Skeletal muscle satellite cell (primary cell): ENCODE measurements around the gene FYB1.

ENCODE experiments used
- H3K27me3 ChIP-seq: 2 replicates; pipeline ENCODE4 v1.7.0; 2013; ENCODE audit warnings: low read length; ENCODE audit not compliant: control insufficient read depth, insufficient read depth
- H3K36me3 ChIP-seq: 2 replicates; pipeline ENCODE4 v1.7.0; 2013; ENCODE audit warnings: mild to moderate bottlenecking, control low read depth, low read length; ENCODE audit not compliant: insufficient read depth
- H3K4me1 ChIP-seq: 2 replicates; pipeline ENCODE4 v1.7.0; 2013; ENCODE audit warnings: low read length; ENCODE audit not compliant: control insufficient read depth, insufficient read depth
- H3K4me2 ChIP-seq: 2 replicates; pipeline ENCODE4 v1.7.0; 2013; ENCODE audit warnings: mild to moderate bottlenecking, low read length
- H3K4me3 ChIP-seq: 2 replicates; pipeline ENCODE4 v1.7.0; 2013; ENCODE audit warnings: low read length
- H3K9ac ChIP-seq: 2 replicates; pipeline ENCODE4 v1.7.0; 2013; ENCODE audit warnings: mild to moderate bottlenecking, low read depth, low read length, moderate library complexity
- H3K9me3 ChIP-seq: replicated peaks from 2 replicates; pipeline ENCODE4 v1.7.0; 2013; ENCODE audit warnings: mild to moderate bottlenecking, control low read depth, low read length

Gene FYB1

GRCh38 chr5:39202597-39203274 is 16.6 kb downstream of the FYB1 start:
- Histone ChIP-seq H3K4me3 (no peak overlapping the region), H3K27me3 (no peaks in the 10 kb centered on the region), H3K9me3 (no peaks in the 10 kb centered on the region), H3K36me3 (no peaks in the 10 kb centered on the region), H3K4me1 (no peaks in the 10 kb centered on the region), H3K4me2 (no peak overlapping the region), H3K9ac (no peak overlapping the region)

DNA sequence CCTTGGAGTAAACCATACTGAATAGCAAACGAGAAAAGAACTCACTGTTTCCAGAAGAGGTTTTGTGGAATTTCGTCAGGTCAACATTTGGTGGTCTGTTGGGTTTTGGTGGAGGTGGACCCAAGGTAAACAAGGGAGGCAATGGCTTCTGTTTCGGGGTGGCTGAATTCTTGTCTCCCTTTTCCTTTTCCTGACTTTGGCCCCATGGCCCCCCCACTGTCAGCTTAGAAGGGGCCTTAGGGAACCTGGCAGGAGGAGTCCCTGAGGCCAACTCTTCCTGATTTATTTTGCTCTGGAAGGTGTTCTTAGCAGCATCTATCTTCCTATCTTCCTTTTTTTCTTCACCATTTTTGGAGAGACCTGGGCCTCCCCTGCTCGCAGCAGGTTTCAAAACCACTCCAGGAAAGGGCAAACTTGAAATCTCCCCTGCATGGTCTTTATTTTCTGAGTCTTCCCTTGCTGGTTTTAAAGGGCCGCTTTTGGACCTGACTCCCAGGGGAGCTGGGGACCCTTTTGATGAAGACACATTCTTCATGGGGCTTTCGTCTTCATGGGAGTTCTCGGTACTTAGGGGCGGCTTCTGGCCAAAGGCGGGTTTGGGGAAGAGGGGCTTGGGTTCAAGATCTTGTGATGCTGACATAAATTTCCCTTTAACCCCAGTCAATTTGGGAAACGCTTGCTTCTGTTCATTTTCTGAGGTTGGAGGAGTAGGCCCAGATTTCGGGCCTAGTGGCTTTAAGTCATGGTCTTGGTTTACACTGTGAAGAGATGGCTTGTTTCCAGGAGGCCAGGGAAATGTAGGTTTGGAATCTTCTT is 17.4 kb downstream of the FYB1 start:
- Histone ChIP-seq H3K4me1 (no peaks in the 10 kb centered on the region), H3K4me3 (no peak overlapping the region), H3K36me3 (no peaks in the 10 kb centered on the region)

GRCh38 chr5:39201160-39201780 is 18.1 kb downstream of the FYB1 start:
- no peaks in the 10 kb centered on the region for H3K36me3 ChIP-seq
- H3K4me1 ChIP-seq: no peaks in the 10 kb centered on the region
- H3K4me3 ChIP-seq: no peak overlapping the region
- H3K9me3 ChIP-seq: no peaks in the 10 kb centered on the region
- no peak overlapping the region for H3K4me2 ChIP-seq
- H3K9ac ChIP-seq: no peak overlapping the region
- H3K27me3 ChIP-seq: no peaks in the 10 kb centered on the region

More for the DNA sequence above, 17.4 kb downstream of the FYB1 start:
- Histone ChIP-seq H3K27me3 (no peaks in the 10 kb centered on the region), H3K9me3 (no peaks in the 10 kb centered on the region), H3K9ac (no peak overlapping the region), H3K4me2 (no peak overlapping the region)

DNA sequence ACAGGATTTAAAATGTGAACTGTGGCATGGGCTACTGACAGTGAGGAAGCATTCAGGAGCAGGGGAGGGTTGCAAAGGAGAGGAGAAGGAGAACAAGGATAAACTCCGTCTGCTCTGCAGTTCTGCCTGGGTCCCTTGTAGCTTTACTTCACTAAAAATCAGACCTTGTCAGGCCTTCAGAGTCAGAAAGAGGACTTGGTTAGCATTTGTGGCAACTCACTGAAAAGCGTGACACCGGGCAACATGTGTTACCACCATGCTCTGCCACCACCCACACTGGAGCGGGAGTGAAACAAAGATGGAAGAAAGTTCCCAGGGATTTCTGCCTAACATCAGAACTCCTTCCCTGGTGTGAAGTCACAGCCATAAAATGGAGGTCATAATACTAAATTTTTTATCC is 19.3 kb downstream of the FYB1 start:
- Histone ChIP-seq H3K4me1 (peaks cover 3% of the 10 kb centered on the region), H3K9ac (no peak overlapping the region), H3K36me3 (no peaks in the 10 kb centered on the region), H3K4me3 (no peak overlapping the region), H3K4me2 (no peak overlapping the region), H3K9me3 (no peaks in the 10 kb centered on the region), H3K27me3 (no peaks in the 10 kb centered on the region)

DNA sequence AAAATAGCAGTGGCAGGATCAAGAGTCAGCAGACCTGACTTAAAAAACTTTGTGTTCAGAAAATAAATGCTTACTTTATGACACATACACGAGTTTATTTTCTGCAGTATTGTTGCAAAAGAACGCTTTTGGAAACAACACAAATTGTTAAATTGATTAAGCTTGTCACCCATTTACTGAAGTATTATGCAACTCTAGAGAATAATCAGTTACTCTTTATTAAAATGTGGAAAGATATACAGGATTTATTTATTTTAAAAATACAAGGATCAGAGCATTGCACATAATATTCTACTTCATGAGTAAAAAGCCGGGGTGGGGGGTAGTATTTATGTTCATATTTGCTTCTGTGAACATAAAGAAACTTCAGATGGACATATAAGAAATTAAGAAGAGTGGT is 20.0 kb downstream of the FYB1 start:
- no peaks in the 10 kb centered on the region for H3K36me3 ChIP-seq
- peaks cover 8% of the 10 kb centered on the region for H3K4me1 ChIP-seq
- no peak overlapping the region for H3K4me2 ChIP-seq
- H3K9me3 ChIP-seq: no peaks in the 10 kb centered on the region
- no peak overlapping the region for H3K9ac ChIP-seq
- no peaks in the 10 kb centered on the region for H3K27me3 ChIP-seq
- H3K4me3 ChIP-seq: no peak overlapping the region

GRCh38 chr5:39198127-39198526 is 21.2 kb downstream of the FYB1 start:
- no peak overlapping the region for H3K9ac ChIP-seq
- peaks cover 4% of the 10 kb centered on the region for H3K27me3 ChIP-seq
- no peak overlapping the region for H3K4me2 ChIP-seq
- H3K36me3 ChIP-seq: no peaks in the 10 kb centered on the region
- no peaks in the 10 kb centered on the region for H3K9me3 ChIP-seq
- H3K4me1 ChIP-seq: peaks cover 8% of the 10 kb centered on the region
- no peak overlapping the region for H3K4me3 ChIP-seq

GRCh38 chr5:39197556-39197955 is 21.8 kb downstream of the FYB1 start:
- no peaks in the 10 kb centered on the region for H3K36me3 ChIP-seq
- peaks cover 7% of the 10 kb centered on the region for H3K27me3 ChIP-seq
- H3K4me2 ChIP-seq: no peak overlapping the region
- no peak overlapping the region for H3K9ac ChIP-seq
- H3K9me3 ChIP-seq: no peaks in the 10 kb centered on the region
- H3K4me3 ChIP-seq: no peak overlapping the region
- H3K4me1 ChIP-seq: peaks cover 8% of the 10 kb centered on the region

DNA sequence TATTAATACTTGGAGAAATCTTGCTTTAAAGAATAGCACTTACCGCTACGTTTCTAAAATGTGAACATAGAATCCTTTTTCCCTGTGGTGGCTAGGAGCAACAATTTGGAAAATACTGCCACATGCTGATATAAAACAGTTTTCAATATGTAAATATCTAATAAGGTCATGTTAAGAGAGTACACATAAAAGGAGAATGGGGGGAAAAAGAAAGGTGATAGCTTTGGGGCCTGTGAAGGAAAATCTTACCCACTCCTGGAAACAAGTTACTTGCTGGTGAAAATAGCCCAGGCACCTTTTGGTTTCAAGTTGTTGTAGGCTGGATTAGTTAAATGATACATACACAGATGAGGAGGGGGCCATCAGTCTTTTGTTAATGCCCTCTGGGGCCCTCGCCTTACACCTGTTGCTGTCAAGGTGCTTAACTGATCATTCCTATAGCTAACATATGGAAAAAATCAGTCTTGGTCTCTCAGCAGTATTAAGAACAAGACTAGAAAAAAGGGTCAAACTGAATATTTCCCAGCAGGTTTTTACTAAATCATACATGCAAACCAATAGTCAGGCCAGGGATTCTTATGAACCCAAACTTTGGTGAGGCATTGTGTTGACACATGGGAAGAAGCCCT is 24.1 kb downstream of the FYB1 start:
- H3K9ac ChIP-seq: no peak overlapping the region
- peak overlapping the region; percentile 17 for H3K4me2 ChIP-seq
- H3K27me3 ChIP-seq: peaks cover 14% of the 10 kb centered on the region
- no peaks in the 10 kb centered on the region for H3K9me3 ChIP-seq
- H3K4me1 ChIP-seq: peaks cover 8% of the 10 kb centered on the region
- no peak overlapping the region for H3K4me3 ChIP-seq
- no peaks in the 10 kb centered on the region for H3K36me3 ChIP-seq

GRCh38 chr5:39194466-39195136 is 24.8 kb downstream of the FYB1 start:
- no peak overlapping the region for H3K4me3 ChIP-seq
- H3K4me1 ChIP-seq: peaks cover 8% of the 10 kb centered on the region
- H3K9me3 ChIP-seq: no peaks in the 10 kb centered on the region
- peaks cover 21% of the 10 kb centered on the region for H3K27me3 ChIP-seq
- H3K4me2 ChIP-seq: no peak overlapping the region
- no peaks in the 10 kb centered on the region for H3K36me3 ChIP-seq
- H3K9ac ChIP-seq: no peak overlapping the region

DNA sequence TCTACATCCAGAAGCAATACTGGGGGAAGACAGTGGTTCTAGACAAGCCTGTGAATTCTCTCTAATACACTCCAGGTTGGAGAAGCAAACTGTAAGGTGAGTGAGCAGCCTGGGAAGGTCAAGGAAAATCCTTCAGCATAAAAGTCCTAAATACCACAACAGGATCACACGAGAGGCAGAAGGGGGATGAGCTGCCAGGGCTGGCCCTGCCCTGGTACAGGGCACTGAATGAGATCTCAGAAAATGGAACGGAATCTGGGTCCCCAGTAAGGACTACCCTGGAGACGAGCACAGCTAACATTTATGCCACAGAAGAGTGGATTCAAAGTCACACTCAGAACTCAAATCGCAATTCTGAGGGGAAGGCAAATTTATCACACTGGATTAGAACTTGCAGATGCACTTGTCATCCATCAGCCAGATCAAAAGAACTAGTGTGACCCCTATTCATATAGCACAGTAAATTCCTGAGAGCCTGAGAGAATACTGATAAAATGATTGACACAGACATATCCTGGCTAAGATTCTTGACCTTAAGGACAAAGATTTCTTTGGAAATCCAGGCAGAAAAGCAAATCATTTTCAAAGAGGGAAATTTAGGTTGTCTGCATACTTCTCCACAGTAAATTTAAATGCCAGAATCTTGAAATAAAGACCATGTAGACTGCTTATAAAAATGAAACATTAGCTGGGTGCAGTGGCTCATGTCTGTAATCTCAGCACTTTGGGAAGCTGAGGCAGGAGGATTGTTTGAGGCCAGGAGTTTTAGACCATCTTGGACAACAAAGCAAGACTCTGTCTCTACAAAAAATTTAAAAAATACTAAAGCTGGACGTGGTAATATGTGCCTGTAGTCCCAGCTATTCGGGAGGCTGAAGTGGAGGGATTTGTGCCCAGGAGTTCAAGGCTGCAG is 25.6 kb downstream of the FYB1 start:
- H3K36me3 ChIP-seq: no peaks in the 10 kb centered on the region
- H3K27me3 ChIP-seq: peaks cover 25% of the 10 kb centered on the region
- peaks cover 8% of the 10 kb centered on the region for H3K4me1 ChIP-seq
- no peak overlapping the region for H3K4me2 ChIP-seq
- H3K9ac ChIP-seq: no peak overlapping the region
- H3K9me3 ChIP-seq: no peaks in the 10 kb centered on the region
- H3K4me3 ChIP-seq: no peak overlapping the region
